ENCODE results near the gene MTHFD1L.
"Not testable (repeated sequence)": the region's sequence is repeated elsewhere in the genome, so short reads cannot be mapped to it uniquely, and the experiment has no call there.

- not testable (repeated sequence) for TF ChIP-seq EZH2 (IDR thresholded peaks at IDR 0.05; ENCODE audit: borderline replicate concordance, low read depth, low read length, severe bottlenecking); CTCF (IDR thresholded peaks at IDR 0.05; ENCODE audit: borderline replicate concordance, extremely low read depth, low read length, poor library complexity, severe bottlenecking)
Observed at GRCh38 chr6:151125242-151125641, 259.7 kb downstream of the MTHFD1L start.

All from DND-41 (cell line).